HG03108 (cell line): ENCODE results near the gene PI4KA.
"Not testable (repeated sequence)": the region's sequence is repeated elsewhere in the genome, so short reads cannot be mapped to it uniquely, and the experiment has no call there.

ENCODE experiments used
- ATAC-seq: cut with Tn5 transposase; IDR thresholded peaks from one replicate; pipeline ENCODE4 v1.9.1; 2021; ENCODE audit warnings: moderate library complexity; ENCODE audit not compliant: unreplicated experiment

Gene PI4KA

DNA sequence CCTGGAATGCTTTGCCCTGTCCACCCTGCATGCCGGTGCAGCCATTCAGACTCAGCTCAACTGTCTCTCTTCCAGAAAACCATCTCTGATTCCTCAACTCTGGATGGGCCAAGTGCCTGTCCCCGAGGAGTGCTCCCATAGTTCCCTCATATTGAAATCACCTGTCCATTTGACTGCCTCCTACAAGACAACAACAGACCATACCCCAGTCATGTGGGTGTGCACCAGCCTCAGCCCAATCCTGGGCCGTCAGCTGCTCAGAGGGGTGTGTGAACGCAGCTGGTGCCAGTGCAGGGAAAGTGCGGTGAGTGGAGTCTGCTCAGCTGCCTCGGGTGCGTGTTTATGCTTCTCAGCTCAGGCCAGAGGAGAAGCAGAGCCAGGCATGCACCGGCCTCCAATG lies 126.2 kb downstream of the PI4KA start:
- ATAC-seq: not testable (repeated sequence)

DNA sequence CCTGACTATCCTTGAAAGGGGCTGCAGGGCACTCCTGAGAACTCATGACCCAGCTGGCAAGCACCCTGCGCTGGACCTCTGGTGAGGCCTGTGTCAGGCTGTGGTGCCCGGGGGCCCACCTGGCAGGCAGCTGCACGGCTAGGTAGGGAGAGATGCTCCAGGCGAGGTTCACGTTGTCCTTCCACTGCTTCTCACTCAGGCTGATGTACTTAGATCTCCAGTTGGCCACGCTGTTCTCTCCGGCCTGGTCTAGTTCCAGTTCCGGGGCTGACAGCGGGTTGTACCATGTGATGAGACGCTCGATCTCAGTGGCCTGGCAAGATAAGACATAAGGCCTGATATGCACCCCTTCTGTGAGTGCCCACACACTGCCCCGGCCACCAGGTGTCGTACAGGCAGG lies 129.4 kb downstream of the PI4KA start:
- no peak for ATAC-seq

DNA sequence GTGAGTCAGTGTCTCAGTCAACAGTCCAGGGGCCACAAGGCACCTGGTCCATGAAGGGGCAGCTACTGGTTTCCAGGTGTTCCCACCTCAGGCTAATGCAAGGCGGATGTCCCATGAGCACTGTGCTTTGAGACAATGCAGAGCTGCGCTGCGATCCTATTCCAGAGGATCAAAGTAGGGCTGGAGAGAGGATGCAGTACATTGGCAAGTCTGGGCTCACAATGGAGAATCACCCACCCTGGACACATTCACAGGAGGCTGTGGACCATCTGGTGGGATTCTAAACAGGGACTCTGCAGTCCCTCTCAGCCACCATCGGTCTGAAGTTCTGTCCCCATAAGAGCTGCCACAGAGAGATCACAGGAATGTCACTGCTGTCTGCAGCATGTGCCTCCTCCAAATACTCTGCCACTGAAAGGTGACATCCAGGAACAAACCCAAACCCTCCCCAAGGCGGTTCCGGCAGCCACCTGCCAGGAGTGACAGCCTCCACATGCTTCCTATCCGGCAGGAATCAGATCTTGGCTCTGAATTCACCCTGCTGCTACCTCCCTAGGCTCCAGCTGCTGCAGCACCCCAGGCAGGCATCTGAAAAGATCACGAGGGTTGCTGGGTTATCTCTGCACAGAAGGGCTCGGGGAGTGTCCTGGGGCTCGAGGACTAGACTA lies 130.0 kb downstream of the PI4KA start:
- ATAC-seq: no peak

DNA sequence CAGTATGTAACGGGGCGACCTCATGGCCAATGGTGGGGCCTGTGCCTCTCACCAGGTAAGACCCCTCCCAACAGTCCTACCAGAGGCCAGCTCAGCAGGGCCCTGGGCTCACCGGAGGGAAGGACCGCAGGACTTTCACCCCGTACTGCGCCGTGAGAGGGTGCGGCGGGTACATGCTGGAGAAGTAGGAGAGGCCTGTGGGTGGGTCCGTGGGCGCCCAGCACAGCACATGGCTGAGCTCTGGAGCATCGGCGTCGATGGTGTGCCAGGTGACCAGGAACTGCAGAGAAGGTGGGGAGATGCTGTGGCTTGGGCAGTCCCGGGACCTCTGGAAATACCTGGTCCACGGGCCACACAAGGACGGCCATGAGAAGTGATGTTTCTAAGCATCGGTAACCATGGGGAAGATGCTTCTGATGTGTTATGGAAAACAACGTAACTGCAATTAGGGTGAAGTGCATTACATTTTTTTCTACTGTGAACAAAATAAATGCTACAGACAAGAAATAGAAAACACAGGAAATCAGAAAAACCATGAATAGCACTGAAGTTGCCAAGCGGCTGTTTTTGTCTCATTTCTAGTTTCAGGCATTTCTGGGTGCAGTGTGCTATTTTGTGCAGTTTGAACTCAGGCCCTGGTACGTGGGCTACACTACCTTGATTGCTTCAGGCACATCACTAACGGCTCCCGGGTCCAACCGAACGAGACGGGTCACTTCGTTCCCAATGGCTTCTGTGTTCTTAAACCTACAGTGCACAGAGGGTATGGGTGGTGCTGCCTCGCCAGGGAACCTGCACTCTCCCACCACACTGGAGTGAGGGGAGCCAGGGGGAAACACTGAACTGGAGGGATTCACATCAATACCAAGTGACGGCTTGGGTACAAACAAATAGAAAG lies 131.2 kb downstream of the PI4KA start:
- no peak for ATAC-seq

DNA sequence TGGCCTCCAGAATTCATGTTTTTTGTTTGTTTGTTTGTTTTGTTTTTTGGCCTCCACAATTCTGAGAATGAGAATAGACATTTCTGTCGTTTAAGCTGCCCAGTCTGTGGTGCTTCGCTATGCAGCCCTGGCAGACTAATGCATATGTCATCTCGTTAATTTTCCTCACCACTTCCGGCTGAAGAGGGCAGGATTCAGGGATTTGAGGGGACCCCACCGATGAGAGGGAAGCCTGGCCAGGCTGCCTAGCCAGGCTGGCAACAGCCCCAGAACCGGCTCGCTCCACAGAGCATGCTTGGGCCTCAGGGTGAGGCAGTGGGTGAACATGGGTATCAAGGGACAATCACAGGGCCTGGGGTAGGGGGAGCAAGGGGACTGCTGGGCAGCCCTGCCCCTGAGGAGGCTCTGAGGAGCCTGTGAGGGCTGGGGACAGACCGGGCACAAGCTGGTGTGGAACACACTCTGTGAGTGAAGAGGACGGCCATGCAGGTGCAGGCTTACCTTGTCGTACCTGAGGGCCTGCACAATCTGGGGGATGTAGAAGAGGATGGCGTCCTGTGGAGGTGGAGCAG lies 132.5 kb downstream of the PI4KA start:
- no peak for ATAC-seq

DNA sequence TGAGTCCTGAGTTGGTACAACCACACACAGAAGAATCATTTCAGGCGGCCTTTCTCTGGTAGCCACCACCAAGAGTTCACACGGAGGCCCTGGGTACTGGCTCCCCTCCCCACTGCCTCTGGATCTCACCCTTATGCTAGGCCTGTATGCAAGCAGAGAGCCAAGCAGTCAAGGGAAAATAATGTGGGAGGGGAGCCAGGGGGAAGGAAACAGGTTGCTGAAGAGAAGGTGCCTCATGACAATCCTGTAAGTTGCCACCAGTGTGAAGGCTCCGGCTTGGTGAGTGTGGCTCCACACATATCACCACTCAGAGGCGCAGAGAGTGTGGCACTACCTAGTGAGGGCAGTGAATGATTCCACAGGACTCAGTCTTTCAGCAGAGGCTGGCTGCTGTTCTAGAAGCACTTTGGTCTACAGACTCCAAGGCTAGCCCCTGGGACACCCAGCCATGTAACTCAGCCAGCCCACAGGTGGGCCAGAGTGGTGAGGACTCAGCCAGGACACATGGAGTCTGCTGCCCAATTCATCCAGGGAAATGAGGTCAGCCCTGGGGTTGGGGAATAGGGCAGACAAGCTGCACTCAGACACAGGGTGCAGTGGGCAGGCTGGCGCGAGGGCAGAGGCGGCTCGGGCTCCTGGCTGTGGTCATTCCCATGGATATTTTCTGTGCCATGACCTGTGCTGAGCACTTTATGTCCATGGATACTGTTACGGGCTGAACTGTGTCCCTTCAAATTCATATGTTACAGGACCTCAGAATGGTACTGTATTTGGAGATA lies 133.7 kb downstream of the PI4KA start:
- ATAC-seq: no peak

DNA sequence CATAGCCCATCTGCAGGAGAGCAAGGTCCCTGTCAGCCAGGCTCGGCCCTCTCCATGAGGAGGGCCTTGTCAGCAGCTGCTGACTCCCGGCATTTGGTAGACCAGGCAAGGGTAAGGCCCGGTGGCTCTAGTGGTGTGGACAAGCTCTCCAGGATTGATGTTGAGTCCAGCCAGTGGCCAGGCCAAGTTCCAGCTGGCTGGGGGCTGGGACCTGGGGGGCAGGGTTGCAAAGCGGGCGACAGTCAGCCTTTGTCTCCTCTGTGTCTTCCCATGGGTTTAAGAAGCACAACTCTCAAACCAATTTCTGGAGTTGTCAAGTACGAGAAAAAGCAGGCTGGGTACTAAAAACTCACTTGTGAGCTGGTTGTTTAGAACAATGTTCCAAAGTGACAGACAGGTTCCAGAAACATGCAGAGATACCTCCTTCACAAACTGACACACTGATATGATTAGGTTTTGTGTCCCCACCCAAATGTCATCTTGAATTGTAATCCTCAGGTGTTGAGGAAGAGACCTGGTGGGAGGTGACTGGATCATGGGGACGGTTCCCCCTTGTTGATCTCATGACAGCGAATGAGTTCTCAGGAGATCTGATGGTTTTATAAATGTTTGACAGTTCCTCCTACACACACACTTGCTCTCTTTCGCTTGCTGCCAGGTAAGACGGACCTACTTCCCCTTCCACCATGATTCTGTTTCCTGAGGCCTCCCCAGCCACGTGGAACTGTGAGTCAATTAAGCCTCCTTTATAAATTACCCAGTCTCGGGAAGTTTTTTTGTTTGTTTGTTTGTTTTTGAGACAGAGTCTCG lies 137.0 kb downstream of the PI4KA start:
- ATAC-seq: no peak

DNA sequence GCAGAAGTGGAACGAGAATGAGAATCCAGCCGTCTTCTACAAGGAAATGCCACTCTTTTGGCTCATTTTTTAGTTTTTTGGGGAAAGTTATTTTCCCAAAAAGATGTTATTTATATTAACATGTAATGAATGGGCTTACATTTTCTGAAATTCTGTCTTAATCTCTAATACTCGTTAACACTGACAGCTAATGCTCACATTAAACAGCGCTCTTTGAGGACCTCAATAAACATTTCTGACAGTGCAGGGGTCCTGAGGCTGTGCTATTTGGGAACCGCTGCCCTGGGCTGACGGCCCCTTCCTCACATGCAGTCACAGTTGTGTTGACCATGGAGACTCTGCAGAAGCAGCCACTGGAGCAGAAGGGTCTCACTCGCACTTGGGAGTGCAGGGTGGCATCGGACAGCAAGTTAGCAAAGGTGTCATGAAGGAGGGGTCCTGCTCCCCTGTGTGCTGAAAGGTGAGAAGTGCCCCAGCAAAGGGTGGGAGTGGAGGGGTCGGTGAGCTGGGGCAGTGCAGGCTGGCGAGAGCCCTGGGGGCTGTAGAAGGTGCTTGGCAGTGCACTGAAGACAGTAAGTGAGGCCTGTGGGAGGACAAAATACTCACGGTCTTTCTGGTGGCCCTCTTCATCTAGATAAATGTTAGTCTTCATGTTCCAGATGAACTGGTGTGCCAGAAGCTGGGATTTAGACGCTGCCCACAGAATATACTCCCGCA lies 137.8 kb downstream of the PI4KA start:
- no peak for ATAC-seq

DNA sequence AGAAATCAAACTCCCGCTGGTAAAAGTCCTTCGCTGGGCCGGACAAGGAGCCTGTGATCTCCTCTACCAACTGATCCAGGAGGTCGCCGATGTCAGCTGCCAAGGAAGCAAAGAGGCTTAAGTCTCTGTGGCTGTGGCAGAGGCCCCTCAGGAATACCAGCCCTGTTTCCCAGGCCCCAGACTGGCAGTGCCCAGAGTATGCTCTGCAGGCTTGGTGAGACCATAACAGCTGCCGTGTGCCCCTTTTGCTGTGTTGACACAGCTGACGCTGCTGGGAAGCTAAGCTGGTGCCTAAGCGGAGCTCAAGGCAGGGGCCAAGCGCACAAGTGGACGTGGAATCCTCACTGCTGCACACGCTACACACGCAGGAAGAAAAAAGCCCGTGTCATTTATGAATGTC lies 139.9 kb downstream of the PI4KA start:
- ATAC-seq: not testable (repeated sequence)

DNA sequence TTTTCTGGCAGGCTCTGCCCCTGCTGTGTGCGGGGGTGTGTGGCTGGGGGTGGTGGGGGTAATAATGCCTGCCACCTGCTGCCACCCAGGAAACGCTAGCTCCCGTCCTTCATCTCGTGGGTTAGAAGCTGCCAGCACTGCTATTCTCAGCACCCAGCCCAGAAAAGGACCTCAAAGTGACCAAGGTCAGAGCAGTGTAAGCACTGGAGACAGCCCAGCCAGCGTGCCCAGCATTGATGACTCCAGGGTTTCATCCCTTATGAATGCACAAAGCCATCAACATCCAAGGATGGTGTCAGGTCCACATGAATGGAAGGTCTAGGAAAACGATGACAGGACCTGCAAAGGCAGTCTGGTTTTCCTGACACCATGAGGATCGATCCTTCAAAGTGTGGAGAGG lies 140.6 kb downstream of the PI4KA start:
- ATAC-seq: not testable (repeated sequence)

DNA sequence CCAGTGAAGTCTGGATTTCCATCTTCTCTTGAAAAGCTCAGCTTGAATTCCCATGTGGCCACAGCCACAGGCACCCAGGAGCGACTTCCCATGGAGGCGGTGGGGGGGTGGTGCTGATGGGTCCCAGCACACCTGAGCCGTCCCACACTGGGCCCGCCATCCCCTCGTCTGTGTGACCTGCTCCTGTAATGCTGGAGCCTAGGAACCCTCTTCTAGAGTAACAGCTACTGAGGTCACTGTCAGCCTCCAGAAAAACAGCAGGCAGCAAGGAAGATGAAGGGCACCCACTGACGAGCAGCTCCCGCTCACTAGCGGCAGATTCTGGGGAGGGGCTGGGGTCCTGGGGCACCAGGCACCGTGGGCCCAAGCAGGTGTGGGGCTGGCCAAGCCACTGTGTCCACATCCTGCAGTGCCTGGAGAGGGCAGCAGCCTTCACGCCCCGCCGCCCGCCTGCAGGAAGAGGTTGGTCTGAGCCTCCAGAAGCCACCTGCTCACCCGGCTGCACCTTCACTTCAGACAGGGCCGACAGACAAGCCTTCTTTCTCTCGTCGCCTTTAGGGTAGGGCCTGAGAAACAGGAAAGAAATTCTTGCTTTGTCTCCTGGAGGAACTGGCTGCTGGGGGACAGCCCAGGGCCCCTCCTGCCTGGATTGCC lies 141.3 kb downstream of the PI4KA start:
- peak; percentile 70 for ATAC-seq

DNA sequence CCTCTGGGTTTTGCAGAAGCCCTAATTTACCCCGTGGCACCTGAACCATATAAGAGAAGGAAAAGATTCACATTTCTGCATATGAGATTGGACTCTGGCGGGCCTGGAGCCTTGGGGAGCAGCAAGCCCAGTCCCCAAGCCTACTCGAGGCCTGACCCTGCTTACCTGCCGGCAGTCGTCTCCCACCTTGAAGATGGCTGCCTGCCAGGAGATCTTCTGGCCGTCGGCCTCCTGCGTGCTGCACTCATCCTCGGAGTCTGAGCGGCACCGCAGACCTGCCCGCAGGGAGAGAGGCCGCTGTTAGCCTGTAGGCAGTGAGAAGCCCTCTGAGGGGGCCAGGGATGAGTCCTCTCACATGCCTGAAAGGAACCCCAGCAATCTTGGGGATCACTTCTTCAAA lies 145.5 kb downstream of the PI4KA start:
- ATAC-seq: not testable (repeated sequence)

DNA sequence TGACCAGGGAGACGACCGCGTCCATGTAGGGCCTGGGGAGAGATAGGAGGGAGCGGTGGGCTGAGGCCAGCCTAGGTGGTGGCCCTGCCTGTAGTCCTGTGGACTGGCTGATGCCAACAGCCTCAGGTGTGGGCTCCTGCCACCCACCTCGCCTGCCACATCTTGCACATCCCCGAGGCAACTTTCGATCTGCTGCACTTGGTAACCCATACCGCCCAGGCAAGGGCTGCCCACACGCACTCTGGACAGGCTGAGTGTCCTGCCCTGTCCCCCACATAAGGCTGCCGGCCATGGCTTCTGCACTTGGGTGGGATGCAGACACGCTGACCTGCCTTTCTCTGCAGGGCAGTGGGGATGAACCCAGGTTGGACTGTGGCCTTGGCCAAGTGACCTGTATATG lies 148.6 kb downstream of the PI4KA start:
- not testable (repeated sequence) for ATAC-seq

DNA sequence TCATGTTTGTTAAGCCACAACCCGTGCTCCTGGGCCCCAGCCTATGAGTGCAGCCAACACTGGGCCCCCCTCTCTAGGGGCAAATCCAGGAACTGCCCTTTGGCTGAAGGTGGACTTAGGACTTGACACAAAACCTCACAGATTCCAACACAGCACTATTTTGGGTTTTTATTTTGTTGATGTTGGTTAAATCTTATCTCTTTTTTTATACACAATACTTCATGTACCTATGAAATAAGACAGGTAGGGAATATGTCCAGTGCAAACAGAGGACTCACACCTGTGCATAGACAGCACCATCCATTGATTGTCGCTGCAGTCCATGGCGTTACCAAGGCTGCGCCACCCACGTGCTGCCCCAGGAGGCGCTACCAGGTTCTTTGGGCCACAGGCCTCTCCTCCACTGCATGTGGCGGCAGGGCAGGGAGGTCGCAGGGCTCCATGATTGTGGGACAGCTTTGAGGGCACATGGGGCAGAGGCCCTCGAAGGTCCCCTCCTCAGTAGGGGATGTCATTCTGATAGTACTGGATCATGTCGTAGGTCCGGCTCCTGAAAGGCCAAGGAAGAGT lies 151.0 kb downstream of the PI4KA start:
- ATAC-seq: not testable (repeated sequence)

DNA sequence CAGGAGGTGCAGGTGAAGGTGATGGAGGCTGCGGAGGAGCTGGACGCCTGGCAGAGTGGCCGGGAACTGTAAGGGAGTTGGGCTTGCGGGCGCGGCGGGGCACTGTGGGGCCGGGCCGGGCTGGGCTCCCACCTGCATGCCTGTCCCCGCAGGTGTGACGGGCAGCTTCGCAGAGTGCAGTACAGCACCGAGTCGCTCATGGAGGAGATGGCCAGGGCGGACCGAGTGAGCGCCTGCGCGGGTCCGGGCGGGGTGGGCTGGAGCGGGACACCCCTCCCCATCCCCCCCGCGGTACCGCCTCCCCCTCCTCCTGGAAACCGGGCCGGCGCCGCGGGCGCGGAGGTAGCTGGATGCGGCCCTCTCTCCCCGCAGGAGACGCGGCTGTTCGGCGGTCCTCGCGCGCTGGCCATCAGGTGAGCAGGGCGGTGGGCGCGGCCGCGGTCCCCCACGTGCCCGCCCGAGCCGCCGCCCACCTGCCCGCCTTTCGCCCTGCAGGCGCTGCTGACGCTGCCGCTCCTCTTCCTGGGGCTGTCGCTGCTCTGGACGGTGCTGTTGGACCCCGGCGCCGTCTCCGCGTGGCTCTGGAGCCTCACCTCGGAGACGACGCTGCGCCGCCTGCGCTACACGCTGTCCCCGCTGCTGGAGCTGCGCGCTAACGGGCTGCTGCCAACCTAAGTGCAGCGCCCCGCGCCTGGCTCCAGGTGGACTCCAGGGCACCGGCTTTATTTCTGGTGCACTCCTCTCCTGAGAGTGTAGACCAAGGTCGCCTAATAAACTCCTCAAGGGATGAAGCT lies 154.6 kb downstream of the PI4KA start:
- ATAC-seq: peak; percentile 1

DNA sequence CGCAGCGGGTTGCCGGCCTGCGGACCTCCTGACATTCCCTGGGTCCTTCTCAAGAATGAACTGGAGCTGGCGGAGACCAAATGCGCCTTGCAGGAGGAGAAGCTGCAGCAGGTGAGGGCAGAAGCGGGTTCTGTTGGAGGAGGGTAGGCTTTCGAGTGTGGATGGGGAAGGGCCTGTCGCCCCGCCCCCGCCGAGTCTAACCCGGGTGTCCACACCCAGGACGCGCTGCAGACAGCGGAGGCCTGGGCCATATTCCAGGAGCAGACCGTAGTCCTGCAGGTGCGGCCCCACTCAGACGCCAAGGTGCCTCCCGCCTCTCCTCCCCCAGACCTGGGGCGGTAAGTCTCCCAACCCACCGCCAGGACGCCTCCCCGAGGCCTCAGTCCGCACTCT lies 155.2 kb downstream of the PI4KA start:
- peak; percentile 14 for ATAC-seq

DNA sequence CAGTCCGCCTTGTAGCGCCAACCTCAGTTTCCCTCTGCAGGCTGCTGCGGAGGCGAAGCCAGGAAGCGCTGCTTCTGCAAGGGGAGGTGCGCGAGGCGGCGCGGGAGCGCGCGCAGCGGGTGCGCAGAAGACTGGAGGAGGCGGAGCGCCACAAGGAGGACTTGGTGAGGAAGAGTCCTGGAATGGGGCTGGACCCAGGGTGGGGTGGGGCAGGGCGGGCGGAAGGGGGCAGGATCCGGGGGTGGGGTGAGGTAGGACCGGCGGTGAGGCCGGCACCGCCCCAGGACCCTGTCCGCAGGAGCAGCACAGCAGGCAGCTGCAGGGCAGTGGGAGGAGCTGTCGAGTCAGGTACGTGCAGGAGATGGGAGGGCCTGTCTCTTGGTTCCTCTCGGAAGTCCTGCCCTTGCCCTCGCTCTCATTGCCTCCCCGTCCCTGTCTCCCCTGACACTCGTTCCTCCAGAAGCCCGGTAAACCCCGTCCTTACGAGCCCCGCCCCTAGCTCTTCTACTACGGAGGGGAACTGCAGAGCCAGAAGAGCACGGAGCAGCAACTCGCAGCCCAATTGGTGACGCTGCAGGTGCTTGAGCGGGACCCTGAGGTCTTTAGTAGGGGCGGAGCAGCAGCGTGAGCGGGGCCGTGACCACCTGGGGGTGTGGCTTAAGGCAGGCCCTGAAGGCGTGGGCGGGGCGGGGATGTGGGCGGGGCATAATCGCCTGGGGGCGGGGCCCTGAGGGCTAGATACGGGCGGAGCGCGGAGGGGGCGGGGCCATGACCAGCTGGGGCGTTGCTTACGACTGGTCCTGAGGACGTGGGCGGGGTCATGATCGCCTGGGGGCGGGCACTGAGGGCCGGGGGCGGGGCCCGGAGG lies 155.8 kb downstream of the PI4KA start:
- peak; percentile 72 for ATAC-seq
